ENCODE data around the gene ZNF70. TPM values are rescaled to one million over a fixed set of nuclear protein-coding genes. Genes with fewer than 3 reads are reported as not detected.

ZNF70 gene
- total and polyA plus RNA-seq, 10 of the 15 experiments (the other 5 are each of a cell fraction or from before 2014, with no cell fraction given): 0.15 to 2.3 (median 0.85) TPM

GRCh38 chr22:23781065-23781464 is 30.2 kb upstream of the ZNF70 start:
- TF ChIP-seq YBX1 (IDR thresholded peaks at IDR 0.05) (no peak), PAX8 (IDR thresholded peaks at IDR 0.05) (no peak), PML (IDR thresholded peaks at IDR 0.05; ENCODE audit: low read length) (no peak), KLF5 (IDR thresholded peaks at IDR 0.05; ENCODE audit: partially characterized antibody) (no peak), BMI1 (IDR thresholded peaks at IDR 0.05; ENCODE audit: borderline replicate concordance) (no peak), POLR2AphosphoS5 (IDR thresholded peaks at IDR 0.05; ENCODE audit: low read length) (no peak), NFIC (IDR thresholded peaks at IDR 0.05; ENCODE audit: low read depth, low read length) (no peak), E2F4 (IDR thresholded peaks at IDR 0.05; ENCODE audit: low read depth, low read length) (no peak), EZH2 (IDR thresholded peaks at IDR 0.05; ENCODE audit: borderline replicate concordance, control insufficient read depth, low read depth, low read length) (no peak), RELA (IDR thresholded peaks at IDR 0.05; ENCODE audit: borderline replicate concordance, partially characterized antibody) (no peak), WRNIP1 (IDR thresholded peaks at IDR 0.05; ENCODE audit: borderline replicate concordance, low read depth, low read length) (no peak), MEF2B (IDR thresholded peaks at IDR 0.05; ENCODE audit: partially characterized antibody, poor library complexity, severe bottlenecking) (no peak), POLR2A (IDR thresholded peaks at IDR 0.05; ENCODE audit: low read depth, low read length) (no peak), ATF7 (IDR thresholded peaks at IDR 0.05; ENCODE audit: low read depth) (no peak)
- TF ChIP-seq, protein P1, sequence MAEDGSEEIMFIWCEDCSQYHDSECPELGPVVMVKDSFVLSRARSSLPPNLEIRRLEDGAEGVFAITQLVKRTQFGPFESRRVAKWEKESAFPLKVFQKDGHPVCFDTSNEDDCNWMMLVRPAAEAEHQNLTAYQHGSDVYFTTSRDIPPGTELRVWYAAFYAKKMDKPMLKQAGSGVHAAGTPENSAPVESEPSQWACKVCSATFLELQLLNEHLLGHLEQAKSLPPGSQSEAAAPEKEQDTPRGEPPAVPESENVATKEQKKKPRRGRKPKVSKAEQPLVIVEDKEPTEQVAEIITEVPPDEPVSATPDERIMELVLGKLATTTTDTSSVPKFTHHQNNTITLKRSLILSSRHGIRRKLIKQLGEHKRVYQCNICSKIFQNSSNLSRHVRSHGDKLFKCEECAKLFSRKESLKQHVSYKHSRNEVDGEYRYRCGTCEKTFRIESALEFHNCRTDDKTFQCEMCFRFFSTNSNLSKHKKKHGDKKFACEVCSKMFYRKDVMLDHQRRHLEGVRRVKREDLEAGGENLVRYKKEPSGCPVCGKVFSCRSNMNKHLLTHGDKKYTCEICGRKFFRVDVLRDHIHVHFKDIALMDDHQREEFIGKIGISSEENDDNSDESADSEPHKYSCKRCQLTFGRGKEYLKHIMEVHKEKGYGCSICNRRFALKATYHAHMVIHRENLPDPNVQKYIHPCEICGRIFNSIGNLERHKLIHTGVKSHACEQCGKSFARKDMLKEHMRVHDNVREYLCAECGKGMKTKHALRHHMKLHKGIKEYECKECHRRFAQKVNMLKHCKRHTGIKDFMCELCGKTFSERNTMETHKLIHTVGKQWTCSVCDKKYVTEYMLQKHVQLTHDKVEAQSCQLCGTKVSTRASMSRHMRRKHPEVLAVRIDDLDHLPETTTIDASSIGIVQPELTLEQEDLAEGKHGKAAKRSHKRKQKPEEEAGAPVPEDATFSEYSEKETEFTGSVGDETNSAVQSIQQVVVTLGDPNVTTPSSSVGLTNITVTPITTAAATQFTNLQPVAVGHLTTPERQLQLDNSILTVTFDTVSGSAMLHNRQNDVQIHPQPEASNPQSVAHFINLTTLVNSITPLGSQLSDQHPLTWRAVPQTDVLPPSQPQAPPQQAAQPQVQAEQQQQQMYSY (CRISPR knock-in tag; IDR thresholded peaks at IDR 0.05): no peak
- TF ChIP-seq, protein P2, sequence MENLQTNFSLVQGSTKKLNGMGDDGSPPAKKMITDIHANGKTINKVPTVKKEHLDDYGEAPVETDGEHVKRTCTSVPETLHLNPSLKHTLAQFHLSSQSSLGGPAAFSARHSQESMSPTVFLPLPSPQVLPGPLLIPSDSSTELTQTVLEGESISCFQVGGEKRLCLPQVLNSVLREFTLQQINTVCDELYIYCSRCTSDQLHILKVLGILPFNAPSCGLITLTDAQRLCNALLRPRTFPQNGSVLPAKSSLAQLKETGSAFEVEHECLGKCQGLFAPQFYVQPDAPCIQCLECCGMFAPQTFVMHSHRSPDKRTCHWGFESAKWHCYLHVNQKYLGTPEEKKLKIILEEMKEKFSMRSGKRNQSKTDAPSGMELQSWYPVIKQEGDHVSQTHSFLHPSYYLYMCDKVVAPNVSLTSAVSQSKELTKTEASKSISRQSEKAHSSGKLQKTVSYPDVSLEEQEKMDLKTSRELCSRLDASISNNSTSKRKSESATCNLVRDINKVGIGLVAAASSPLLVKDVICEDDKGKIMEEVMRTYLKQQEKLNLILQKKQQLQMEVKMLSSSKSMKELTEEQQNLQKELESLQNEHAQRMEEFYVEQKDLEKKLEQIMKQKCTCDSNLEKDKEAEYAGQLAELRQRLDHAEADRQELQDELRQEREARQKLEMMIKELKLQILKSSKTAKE (IDR thresholded peaks at IDR 0.05; ENCODE audit: low read depth, poor library complexity, severe bottlenecking): no peak
- ChIA-PET CTCF (no interaction called here), POLR2A (no interaction called here), SMC1A (ENCODE audit: uncharacterized antibody, unreplicated experiment) (no interaction called here), RAD21 (ENCODE audit: unreplicated experiment) (no interaction called here)
- FAIRE-seq: no peak
- 52% methylated on average over 15 of the region's 15 CpGs for WGBS (ENCODE audit: insufficient coverage, insufficient replicate concordance, low lambda C conversion rate, missing lambda C conversion rate)
- DNase-seq (ENCODE audit: low read depth, low spot score): no peak
- BruUV-seq (replicated peaks): no TSS peak
- Histone ChIP-seq H3K9me3 (replicated peaks; ENCODE audit: control insufficient read depth, insufficient read depth, low read length) (no peaks in the 10 kb centered on the region), H4K20me1 (ENCODE audit: control insufficient read depth, insufficient read depth) (no peaks in the 10 kb centered on the region), H3K27ac (ENCODE audit: control insufficient read depth, insufficient read depth) (no peak overlapping the region), H3K79me2 (ENCODE audit: control insufficient read depth, insufficient read depth, low read length) (no peaks in the 10 kb centered on the region), H3K27me3 (replicated peaks in 1 of 2; ENCODE audit: control insufficient read depth in 2 of 2, insufficient read depth in 2 of 2, low read length in 1 of 2) (peaks cover 0 to 2% of the 10 kb centered on the region in 2 experiments; a peak in 1 of 4 replicates), H3K4me3 (no peak overlapping the region), H2AFZ (ENCODE audit: control insufficient read depth, low read depth, low read length) (no peak overlapping the region), H3K9ac (ENCODE audit: control insufficient read depth, insufficient read depth, low read length) (no peak overlapping the region), H3K36me3 (ENCODE audit: control insufficient read depth in 2 of 2, insufficient read depth in 2 of 2, low read length in 1 of 2) (no peaks in the 10 kb centered on the region), H3K4me1 (ENCODE audit: control insufficient read depth, insufficient read depth, low read length) (no peaks in the 10 kb centered on the region), H3K4me2 (ENCODE audit: control insufficient read depth, insufficient read depth) (no peak overlapping the region)
- no peak for ATAC-seq
- in situ Hi-C loops (cut with MboI): no loop called here
- intact Hi-C loops (cut with micrococcal nuclease; ENCODE audit: unreplicated experiment): no loop called here
